ENCODE data around the gene KCNT1. TPM values are rescaled to one million over a fixed set of nuclear protein-coding genes. Genes with fewer than 3 reads are reported as not detected.
A peak's percentile ranks its signal among the peaks of the same experiment; 100 is the strongest.

Gene KCNT1
- total RNA-seq, 1 donor from 2014 or later, result not detected

GRCh38 chr9:135699440-135699839, 2.5 kb upstream of the KCNT1 start, which contains the start of gene SOHLH1:
Gene SOHLH1 (minus strand): TSS chr9:135699481. CDS start chr9:135699467, 14 bp downstream.
- no peak for DNase-seq (ENCODE audit: low read depth in 2 of 2)

GRCh38 chr9:135700525-135700924, 1.5 kb upstream of the KCNT1 start:
- DNase-seq (ENCODE audit: low read depth in 2 of 2), result no peak

DNA sequence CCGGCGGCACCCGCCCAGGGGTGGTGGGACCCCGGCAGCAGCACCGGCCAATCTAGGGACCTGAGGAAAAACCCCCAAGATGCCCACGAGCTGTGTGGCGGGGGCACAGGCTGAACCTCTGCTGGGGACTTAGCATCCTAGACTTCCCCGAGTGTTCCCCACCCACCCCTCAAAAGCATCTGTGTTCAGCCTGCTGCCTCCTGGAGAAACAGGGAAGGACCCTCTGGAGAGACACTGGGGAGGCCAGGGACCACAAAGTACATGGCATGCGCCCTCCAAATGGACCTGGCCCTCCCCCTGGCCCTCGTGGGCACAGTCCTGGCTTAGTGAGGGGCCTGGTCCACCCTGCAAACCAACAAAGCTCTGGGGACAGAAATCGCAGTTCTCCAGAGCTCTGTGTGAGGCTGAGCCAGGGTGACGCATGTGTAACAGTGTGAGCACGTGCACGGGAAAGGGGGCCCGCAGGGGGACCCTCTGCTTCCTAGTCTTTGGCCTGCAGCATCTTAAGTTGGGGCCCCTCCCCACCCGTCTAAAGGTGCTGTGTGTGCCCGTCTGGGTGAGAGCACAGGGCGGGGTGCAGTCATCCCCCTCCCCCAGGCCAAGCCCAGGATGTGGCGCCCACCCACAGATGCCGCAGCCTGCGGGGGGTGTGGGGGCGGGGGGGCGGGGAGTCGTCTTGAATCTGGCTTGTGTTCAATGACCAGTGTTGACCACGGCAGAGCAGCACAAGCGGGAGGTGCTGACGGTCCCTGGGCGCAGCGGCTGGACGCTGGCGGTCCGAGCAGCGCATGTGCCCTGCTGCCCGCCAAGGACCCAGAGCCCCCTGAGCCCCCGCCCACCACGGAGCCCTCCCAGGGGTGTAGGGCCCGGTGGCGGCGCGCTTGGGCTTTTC, 672 bp upstream of the KCNT1 start:
- no peak for DNase-seq (ENCODE audit: low read depth in 2 of 2)

DNA sequence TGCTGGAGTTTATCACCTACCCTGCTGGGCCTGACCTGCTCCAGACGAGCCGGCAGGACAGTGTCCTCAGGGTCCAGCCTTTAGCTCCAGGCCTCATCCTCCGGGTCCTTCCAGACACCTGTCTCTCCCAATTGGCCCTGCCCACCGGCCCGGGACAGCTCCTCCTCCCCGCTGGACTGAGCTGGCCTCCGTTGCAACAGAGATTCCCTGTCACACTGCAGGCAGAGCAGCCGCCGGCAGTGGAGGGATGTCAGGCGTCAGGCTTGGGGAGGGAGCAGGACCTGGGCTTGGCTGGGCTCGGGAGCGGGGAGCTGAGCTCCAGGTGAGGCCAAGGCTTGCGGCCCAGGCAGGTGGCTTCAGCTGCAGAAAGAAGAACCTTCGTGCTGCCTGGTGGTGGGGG, 1.7 kb downstream of the KCNT1 start:
- DNase-seq (ENCODE audit: low read depth in 2 of 2), result no peak

GRCh38 chr9:135704483-135704882, 2.5 kb downstream of the KCNT1 start:
- no peak for DNase-seq (ENCODE audit: low read depth in 2 of 2)

DNA sequence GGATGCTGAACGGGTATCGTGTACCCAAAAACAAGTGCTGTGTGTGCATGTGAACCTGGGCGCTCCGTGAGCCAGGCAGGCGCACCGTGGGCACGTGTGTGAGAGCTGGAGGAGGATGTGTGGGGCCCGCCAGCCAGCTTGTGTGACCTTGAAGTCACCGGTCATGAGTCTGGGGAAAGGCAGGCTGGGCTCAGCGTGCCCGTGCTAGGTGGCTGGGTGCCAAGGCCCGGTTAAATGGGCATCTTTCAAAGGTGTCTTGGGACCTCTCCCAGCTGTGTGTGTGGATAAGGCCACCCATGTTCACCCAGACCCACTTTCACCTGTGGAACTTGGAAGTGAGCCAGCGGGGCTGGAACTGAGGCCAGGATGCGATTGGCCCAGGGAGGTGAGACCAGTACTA, 3.4 kb downstream of the KCNT1 start:
- DNase-seq (ENCODE audit: low read depth in 2 of 2), result no peak

DNA sequence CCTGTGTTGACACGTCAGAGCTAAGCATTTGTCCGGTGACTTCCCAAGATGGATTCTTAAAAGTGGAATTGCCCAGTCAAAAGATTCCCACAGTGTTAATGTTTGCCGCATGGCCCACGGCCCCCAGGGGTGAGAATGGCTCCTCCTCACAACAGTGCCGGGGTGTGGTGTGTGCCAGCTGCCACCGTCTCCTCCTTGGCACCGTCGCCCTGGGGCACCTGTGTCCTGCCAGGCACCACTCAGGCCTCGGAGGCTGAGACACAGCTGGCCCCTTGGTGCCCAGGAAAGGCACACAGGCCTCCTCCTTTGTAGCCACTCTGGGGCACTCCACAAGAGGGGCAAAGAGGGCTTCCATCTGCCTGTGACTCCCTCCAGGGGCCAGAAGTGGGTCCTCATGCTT, 4.3 kb downstream of the KCNT1 start:
- no peak for DNase-seq (ENCODE audit: low read depth in 2 of 2)

DNA sequence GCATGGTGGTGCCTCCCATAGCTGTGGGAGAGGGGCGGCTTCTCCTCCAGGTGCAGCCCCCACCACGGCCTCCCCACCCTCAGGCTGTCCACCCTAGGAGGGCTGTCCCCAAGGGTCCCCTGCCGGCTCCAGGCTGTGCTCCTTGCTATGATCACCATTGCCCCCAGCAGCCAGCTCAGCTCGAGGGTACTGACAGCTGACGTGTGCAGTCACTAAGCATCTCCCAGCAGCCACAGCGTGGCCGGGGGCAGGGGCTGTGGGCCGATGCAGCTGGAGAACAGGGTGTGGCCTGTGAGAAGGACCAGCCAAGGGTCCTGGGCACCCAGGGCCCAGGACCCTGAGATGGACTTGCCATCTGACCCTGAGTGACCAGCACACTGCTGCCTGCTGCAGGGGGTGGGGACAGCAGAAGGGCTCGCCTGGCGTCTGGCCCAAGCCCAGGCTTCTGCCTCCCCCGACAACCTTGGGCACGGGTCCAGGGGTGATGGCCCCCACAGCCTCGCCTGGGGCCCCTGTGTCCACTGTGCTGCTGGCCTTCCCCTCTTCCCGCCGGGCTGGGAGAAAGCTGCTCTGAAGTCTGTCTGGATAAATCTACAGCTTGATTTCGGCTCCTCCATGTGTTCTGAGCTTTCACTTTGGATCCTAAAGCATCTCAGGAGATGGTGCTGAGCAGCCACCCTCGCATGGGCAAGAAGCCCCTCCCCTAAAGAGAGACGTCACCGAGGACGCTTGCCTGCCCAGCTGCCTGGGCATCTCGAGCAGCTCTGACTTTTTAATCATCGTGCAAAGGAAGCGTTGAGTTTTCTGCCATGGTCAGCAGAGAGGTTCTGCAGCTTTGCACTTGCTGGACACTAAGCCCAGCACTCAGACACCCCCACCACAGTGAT, 5.5 kb downstream of the KCNT1 start:
- DNase-seq (ENCODE audit: low read depth in 2 of 2), result no peak

GRCh38 chr9:135708164-135708563, 6.2 kb downstream of the KCNT1 start:
- no peak for DNase-seq (ENCODE audit: low read depth in 2 of 2)

DNA sequence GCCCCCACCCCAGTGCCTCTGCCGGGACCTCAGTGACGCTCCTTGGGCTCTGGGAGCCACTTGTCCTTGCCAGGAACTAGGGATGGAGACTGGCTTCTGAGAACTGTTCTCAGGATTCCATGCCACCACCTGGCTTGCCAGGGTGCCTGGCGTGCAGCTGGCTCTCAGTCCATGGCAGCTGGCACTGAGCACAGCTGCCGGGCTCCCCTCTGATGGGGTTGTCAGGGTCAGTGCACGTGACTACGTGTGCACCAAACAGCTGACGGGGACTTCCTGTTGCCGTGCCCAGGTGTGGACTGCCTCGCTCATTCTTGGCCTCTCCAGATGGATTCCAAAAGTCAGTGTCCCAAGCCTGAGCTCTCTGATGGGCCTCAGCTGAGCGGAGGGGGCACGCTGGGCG, 9.4 kb downstream of the KCNT1 start:
- no peak for DNase-seq (ENCODE audit: low read depth in 2 of 2)

DNA sequence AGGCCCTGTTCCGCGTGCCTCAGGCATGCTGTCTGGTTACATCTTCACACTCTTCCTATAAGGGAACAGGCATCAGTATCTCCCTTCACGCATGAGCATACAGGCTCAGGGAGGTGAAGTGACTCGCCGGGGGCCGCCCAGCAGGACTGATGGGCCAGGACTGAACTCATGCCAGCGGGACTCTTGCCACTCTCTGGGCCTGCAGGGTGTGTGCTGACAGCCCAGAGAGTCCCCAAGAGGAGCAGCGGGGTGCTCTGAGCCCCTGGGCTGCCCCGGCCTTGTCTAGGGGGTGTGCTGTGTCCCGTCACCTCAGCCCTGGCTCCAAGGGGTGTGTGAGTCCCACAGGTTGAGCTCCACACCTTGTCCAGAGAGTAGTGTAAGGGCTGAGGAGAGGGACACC, 9.9 kb downstream of the KCNT1 start:
- no peak for DNase-seq (ENCODE audit: low read depth in 2 of 2)

DNA sequence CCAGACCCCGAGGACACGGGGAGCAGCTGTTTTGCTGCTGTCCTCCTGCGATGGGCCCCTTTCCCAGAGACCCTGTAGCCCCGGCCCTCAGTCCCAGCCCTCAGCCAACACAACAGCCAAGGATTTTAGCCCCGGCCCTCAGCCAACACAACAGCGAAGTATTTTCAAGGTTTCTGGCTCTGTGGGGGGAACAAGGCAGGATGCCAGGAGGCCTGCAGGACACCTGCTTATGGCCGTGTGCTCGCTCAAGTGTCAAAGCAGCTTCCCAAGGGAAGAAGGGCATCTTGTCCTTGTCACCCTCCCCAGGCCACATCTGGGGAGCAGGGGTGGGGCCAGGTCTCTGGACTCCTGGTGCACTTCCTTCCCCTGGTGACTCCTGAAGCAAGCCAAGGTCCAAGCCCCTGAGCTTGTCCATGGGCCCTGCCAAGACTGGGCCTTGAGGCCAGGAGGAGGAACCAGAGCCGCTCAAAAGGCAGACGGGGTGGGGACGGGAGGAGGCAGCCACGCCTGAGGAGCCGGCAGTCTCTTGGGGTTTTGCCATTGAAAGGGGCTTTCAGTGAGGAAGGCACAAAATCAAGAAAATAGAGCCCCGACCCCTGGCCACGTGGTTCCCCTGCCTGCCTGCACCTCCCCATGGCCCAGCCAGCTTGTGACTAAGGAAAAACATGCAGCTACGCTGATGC, 10.8 kb downstream of the KCNT1 start:
- DNase-seq (ENCODE audit: low read depth in 2 of 2), result no peak

- DNase-seq (ENCODE audit: low read depth in 2 of 2), result peak in 1 of 2 donors; percentile 9
Observed at GRCh38 chr9:135714242-135715055, 12.5 kb downstream of the KCNT1 start.

- no peak for DNase-seq (ENCODE audit: low read depth in 2 of 2)
Observed at GRCh38 chr9:135715056-135715595, 13.1 kb downstream of the KCNT1 start.

GRCh38 chr9:135716045-135716444, 14.1 kb downstream of the KCNT1 start:
- no peak for DNase-seq (ENCODE audit: low read depth in 2 of 2)

DNA sequence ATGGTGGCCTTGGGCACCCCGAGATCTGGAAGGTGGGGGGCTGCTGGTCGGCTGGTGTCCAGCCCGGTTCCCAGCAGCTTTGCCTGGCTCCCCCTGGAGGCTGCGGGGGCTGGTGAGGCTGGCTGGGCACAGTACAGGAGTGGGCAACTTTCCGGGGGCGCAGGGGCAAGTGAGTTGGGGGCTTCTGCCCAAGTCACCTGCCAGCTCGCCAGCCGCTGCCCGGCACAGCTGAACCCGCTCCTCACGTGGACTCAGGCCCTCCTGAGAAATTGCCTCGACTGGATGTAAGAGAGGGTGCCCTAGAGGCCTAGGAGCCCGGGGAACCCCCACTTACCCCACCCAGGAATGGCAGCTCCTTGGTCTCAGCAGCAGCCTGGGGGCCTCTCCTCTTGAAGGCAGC, 15.4 kb downstream of the KCNT1 start:
- DNase-seq (ENCODE audit: low read depth in 2 of 2), result no peak

GRCh38 chr9:135718616-135719015, 16.6 kb downstream of the KCNT1 start:
- DNase-seq (ENCODE audit: low read depth in 2 of 2), result peak; percentile 56 to 80

DNA sequence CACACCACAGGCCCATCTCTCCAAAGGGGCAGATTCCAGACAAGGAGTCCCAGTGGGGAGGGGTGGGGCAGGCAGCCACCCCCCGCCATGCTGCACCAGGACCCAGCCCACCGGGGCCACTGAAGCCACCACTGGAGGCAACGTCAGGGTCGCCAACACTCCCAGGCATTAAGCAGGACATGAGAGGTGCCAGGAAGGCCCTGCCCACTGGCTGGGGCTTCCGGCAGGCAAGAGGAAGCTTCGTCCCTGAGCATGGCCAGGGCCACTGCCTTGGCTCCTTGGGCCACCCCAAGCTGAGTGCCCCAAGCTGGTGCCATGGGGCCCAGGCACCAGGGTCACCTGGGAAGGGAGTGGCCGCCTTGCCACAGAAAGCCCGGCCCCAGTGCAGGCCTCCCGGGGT, 17.5 kb downstream of the KCNT1 start:
- no peak for DNase-seq (ENCODE audit: low read depth in 2 of 2)

DNA sequence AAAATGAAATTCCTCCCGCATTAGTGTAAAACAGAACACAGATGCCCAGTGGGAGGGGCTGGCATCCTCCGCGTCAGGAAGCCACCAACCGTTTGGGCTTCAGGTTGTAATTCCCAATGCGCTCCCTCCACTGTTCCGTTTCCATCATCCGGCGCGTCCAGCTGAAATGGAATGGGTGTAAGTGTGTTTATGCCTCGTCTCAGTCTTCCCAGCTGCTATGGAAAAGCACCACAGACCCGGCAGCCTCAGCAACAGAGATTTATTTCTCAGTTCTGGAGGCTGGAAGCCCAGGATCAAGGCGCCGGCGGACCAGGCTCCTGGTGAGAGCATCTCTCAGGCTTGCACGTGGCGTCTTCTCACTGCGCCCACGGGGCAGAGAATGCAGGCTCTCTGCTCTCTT, 20.4 kb downstream of the KCNT1 start:
- DNase-seq (ENCODE audit: low read depth in 2 of 2), result no peak

DNA sequence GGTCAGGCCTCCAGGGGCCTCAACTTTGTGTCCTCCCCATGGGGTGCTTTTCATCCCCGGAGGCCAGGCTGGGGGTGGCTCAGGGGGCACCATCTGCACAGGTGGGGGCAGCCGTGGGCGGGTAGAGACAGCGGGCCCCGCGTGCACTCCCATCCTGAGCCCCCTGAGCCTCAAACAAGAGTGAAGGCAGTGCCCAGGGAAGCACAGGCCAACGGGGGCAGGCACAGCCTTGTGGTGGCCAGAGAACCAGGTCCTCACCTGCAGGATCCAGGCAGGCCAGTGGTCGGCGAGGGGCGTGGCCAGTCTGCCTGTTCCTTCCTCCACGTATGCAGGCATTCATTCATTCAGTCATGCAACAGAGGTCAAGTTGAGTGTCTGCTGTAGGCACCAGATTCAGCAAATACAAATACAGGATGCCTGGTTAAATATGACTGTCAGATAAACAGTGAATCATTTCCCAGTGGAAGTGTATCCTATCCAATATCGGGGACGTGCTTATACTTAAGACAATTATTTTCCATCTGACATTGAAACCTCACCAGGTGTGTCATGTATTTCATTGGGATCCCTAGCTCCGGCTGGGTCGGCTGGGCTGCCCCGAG, 22.3 kb downstream of the KCNT1 start:
- peak; percentile 90 to 91 for DNase-seq (ENCODE audit: low read depth in 2 of 2)

Measured in dermis microvascular lymphatic vessel endothelial cell (primary cell).